NCI-H1417 (cell line): Measurements from ENCODE around the gene GJC1.
"Not testable (repeated sequence)": the region's sequence is repeated elsewhere in the genome, so short reads cannot be mapped to it uniquely, and the experiment has no call there.

Experiments
- DNase-seq, 3 experiments: peaks; one replicate each; lab custom pipeline; 2025; lab: John Stamatoyannopoulos, UW

The GJC1 gene

GRCh38 chr17:44760474-44761308, 69.4 kb downstream of the GJC1 start:
- no peak for DNase-seq

DNA sequence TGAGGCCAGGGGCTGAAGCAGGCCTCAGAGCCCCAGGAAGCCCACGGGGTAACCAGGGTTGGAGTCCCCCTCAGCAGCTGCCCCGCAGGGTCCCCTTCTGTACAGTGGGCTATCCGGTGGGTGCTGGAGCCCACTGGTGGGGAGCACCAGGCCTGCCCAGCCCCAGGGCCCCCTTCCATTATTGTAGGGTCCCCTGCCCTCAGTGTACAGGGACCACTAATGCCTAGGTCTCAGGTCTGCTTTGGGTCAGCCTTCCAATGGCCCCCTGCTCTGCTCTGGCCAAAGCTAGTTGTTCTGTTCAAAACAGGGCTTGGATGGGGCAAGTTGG, 70.2 kb downstream of the GJC1 start:
- no peak for DNase-seq

DNA sequence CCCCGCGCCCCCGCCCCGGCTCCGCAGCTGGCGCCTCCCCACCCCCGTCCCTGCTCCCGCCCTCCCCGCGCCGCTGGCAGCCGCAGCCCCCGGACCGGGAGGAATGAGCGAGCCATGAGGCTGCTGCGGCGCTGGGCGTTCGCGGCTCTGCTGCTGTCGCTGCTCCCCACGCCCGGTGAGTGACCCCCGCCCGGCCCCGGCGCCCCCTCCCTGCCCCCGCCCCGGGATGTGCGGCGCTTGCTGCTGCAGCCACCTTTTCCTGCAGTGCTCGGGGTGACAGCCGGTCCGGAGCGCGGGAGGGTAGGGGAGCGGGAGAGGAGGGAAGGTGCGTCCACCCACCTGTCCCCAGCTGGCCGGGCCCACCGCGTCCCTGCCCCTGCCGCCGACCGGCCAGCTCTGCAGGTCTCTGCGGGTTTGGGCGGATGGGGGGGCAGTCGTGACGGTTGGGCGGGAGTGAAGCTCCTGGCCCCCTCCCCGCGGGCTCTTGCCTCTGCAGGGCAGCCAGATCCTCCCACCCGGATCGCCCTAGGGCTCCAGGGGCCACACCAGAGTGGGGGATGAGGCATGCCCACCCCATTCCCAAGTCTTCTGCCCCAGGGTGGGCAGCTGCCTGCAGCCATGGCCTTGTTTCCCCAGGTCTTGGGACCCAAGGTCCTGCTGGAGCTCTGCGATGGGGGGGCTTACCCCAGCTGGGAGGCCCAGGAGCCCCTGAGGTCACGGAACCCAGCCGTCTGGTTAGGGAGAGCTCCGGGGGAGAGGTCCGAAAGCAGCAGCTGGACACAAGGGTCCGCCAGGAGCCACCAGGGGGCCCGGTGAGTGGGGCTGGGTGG, 70.8 kb downstream of the GJC1 start:
- no peak for DNase-seq

DNA sequence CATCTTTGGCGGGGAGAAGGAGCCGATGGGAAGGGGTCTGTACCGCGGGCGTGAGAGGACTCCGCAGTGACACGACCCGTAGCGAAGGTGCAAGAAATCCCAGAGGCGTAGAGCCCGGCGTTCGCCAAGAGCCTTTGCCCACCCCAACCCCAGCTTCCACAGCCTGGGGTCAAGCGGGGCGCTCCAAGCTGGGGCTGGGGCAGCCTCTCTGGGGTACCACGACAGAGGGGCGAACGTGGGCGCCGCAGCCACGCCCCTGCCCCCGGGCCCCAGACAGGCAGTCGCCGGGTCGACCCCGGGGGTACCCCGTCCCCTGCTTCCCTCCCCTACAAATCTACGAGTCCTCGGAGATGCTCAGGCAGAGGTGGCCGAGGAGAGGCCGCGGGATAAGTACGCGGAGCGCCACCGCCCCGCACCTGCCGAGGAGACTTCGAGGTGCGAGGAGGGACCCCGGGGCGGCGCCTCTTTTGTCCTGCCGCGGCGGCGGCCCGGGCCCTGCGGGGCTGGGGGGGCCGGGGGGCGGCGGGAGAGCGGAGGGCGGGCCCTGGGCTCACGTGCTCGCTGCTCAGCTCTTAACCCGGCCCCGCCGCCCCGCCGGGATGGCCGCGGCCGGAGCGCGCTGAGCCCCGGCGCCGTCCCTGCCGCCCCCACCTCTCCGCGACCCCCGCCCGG, 71.5 kb downstream of the GJC1 start, which contains the start of gene ADAM11:
Gene ADAM11, plus strand, starts transcription at position 575 of the 672 bp plus-strand sequence. CDS start 212 bp downstream, outside the sequence.
- peak in 2 of 3 experiments; percentile 17 to 37 for DNase-seq

DNA sequence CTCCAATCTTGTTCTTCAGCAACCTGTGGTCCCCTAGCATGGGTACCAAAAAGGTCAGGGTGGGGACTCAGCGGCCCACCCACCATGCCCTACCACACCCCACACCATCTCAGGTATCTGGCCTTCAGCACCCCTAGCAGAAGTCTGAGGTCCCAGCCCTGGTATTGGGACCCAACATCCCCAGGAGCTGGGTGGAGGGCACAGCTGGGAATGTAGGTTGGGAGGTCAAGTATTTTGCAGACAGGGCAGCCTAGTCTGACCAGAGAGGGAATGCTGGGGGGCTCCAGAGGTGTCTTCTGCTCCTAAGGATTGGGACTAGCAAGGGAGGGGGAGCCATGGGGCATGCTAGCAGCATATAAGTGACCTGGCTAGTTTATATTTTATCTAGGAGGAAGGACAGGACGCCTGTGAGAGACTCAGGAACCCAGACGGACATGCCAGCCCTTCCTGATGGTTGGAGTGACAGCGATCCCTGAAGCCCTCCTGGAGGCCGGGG, 72.1 kb downstream of the GJC1 start:
- no peak for DNase-seq

DNA sequence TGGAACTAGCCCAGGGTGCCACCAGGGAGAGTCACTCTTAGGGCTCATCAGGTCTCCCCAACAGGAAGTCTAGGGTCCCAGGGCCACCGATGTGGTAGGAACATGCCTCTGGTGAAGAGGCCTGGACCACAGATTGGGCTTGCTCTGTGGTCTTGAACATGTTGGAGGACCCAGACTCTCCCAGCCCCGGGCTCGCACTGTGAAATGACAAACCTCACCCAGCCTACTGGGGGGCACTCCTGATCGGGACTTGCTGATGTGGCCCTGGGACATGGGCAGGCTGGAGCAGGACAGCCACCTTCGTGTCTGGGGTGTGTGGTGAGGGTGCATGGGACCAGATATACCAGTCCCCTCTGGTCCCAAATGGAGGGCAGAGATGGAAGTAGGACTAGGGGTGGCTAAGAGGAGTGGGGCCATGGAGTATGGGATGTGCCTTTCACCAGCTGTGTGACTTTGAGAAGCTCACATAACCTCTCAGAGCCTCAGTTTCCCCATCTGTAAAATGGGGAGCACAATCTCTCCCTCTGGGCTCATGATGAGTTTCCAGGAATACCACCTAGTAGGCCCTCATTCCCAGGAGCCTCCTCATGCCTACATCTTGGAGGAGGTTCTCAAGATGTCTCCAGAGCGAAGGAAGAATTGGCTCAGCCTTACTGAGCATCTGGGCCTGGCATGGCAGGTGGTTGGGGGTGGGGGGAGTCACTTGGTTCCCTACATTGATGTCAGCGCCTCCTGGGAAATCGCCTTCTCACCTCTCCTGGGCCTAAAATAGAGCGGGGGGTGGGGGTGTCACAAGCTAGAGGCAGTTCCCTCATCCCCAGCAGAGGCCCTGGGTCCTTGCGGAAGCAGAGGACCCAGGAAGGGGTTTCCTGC, 72.8 kb downstream of the GJC1 start:
- no peak for DNase-seq

DNA sequence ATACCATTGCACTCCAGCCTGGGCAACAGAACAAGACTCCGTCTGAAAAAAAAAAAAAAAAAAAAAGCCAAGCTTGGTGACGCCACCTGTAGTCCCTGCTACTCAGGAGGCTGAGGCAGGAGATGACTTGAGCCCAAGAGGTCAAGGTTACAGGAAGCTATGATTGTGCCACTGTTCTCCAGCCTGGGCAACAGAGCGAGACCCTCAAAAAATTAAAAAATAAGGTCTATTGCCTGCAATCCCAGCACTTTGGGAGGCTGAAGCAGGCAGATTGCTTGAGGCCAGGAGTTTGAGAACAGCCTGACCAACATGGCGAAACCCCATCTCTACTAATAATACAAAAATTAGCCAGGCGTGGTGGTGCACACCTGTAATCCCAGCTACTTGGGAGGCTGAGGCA, 74.9 kb downstream of the GJC1 start:
- not testable (repeated sequence) for DNase-seq

DNA sequence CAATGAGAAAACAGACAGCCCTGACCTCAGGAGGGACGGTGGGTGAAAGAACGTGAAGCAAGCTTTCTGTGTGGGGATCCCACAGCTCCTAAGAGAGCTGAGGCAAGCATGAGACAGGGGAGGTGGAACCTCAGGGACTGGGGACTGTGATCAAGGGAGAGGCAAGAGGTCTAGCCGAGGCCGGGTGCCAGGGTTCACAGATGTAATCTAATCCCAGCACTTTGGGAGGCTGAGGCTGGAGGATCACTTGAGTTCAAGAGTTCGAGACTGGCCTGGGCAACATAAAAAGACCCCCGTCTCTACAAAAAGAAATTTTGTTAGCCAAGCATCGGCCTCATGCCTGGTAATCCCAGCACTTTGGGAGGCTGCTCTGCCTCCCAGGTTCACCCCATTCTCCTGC, 75.8 kb downstream of the GJC1 start:
- DNase-seq: no peak

GRCh38 chr17:44752953-44753861, 76.9 kb downstream of the GJC1 start:
- DNase-seq: no peak

GRCh38 chr17:44751806-44752205, 78.3 kb downstream of the GJC1 start:
- DNase-seq: no peak

DNA sequence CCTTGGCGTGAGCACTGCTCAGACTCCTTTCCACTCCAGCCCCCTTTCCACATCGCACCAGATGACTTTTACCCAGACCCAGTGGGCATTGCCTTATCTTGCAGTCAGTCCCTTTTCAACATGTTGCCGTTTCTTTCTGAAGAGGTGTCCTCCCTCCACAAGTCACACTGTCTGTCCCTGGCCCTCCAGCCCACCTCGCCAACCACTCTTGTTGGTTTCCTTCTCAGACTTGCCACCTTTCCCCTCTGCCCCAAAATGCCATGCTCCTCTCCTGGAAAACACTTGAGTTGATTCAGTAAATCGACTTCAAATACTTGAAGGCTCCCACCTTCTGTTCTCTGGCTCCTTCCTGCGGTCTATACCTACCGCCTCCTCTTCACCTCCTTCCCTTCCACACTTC, 78.8 kb downstream of the GJC1 start:
- DNase-seq: no peak

DNA sequence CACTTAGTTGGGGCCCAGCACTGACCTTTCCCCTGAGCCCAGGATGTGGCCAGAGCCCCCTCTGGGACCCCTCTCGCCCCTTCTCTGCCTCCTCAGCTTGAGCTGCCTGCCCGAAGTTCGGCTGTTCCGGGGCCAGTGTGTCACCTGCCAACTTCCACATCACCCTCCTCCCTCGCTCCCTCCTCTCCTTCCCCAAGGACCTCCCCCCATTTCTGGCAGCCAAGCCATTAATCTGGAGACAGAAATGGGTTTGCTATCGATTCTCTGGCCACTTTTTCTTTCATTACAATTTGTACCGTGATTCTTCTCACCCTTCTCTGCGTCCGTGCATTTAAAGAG, 80.1 kb downstream of the GJC1 start:
- no peak for DNase-seq

- DNase-seq: no peak
Measured at GRCh38 chr17:44749076-44749979, 80.8 kb downstream of the GJC1 start.
